ENCODE data around the gene ASTN2.

The ASTN2 gene

GRCh38 chr9:117302487-117302886 lies 112.4 kb downstream of the ASTN2 start:
- Histone ChIP-seq H3K9ac (ENCODE audit: low read length) (no peak overlapping the region; the same call in 1 of the 2 replicates), H3K4me2 (ENCODE audit: low read length) (no peak overlapping the region), H3K79me2 (ENCODE audit: insufficient read depth, low read length) (no peaks in the 10 kb centered on the region), H2AFZ (ENCODE audit: low read length) (no peak overlapping the region), H3K27me3 (ENCODE audit: insufficient read depth, low read length) (no peaks in the 10 kb centered on the region), H3K9me2 (ENCODE audit: low read depth, low read length) (no peaks in the 10 kb centered on the region), H3K4me3 (ENCODE audit: low read depth, low read length, poor library complexity, severe bottlenecking) (no peak overlapping the region), H3F3A (ENCODE audit: insufficient read depth, low read length) (no peaks in the 10 kb centered on the region), H4K20me1 (ENCODE audit: insufficient read depth, low read length) (no peaks in the 10 kb centered on the region), H3K27ac (ENCODE audit: low read depth, low read length, poor library complexity, severe bottlenecking) (peak overlapping the region; percentile 99), H3K36me3 (ENCODE audit: insufficient read depth, low read length) (no peaks in the 10 kb centered on the region), H3K4me1 (ENCODE audit: insufficient read depth, low read length, severe bottlenecking) (peaks cover 99% of the 10 kb centered on the region), H3K9me3 (ENCODE audit: low read length) (no peaks in the 10 kb centered on the region)
- TF ChIP-seq CTCF (IDR thresholded peaks at IDR 0.05; ENCODE audit: low read length), result no peak
- TF ChIP-seq EZH2 (IDR thresholded peaks at IDR 0.05; ENCODE audit: borderline replicate concordance, low read length), result no peak

GRCh38 chr9:117300371-117301110 lies 114.3 kb downstream of the ASTN2 start:
- H2AFZ ChIP-seq (ENCODE audit: low read length), result no peak overlapping the region

GRCh38 chr9:117296453-117296852 lies 118.4 kb downstream of the ASTN2 start:
- no peak for TF ChIP-seq CTCF (IDR thresholded peaks at IDR 0.05; ENCODE audit: low read length)
- no peak for TF ChIP-seq EZH2 (IDR thresholded peaks at IDR 0.05; ENCODE audit: borderline replicate concordance, low read length)
- Histone ChIP-seq H3K36me3 (ENCODE audit: insufficient read depth, low read length) (no peaks in the 10 kb centered on the region), H4K20me1 (ENCODE audit: insufficient read depth, low read length) (no peaks in the 10 kb centered on the region), H3K4me3 (ENCODE audit: low read depth, low read length, poor library complexity, severe bottlenecking) (no peak overlapping the region), H3F3A (ENCODE audit: insufficient read depth, low read length) (no peaks in the 10 kb centered on the region), H3K27me3 (ENCODE audit: insufficient read depth, low read length) (no peaks in the 10 kb centered on the region), H3K4me1 (ENCODE audit: insufficient read depth, low read length, severe bottlenecking) (peaks cover 72% of the 10 kb centered on the region), H3K27ac (ENCODE audit: low read depth, low read length, poor library complexity, severe bottlenecking) (peak overlapping the region; percentile 99), H3K9me2 (ENCODE audit: low read depth, low read length) (no peaks in the 10 kb centered on the region), H3K79me2 (ENCODE audit: insufficient read depth, low read length) (no peaks in the 10 kb centered on the region), H3K9me3 (ENCODE audit: low read length) (no peaks in the 10 kb centered on the region), H3K4me2 (ENCODE audit: low read length) (no peak overlapping the region), H2AFZ (ENCODE audit: low read length) (no peak overlapping the region), H3K9ac (ENCODE audit: low read length) (peak overlapping the region; percentile 70; the same call in 1 of the 2 replicates)

More at GRCh38 chr9:117300371-117301110, 114.3 kb downstream of the ASTN2 start:
- H3K9ac ChIP-seq (ENCODE audit: low read length), result peak overlapping the region; percentile 59; the same call in 1 of the 2 replicates
- H3K79me2 ChIP-seq (ENCODE audit: insufficient read depth, low read length), result no peaks in the 10 kb centered on the region
- no peaks in the 10 kb centered on the region for H4K20me1 ChIP-seq (ENCODE audit: insufficient read depth, low read length)
- no peak overlapping the region; the same call in 1 of the 2 replicates for H3K4me2 ChIP-seq (ENCODE audit: low read length)
- no peaks in the 10 kb centered on the region for H3K9me2 ChIP-seq (ENCODE audit: low read depth, low read length)
- no peak overlapping the region for H3K4me3 ChIP-seq (ENCODE audit: low read depth, low read length, poor library complexity, severe bottlenecking)
- no peaks in the 10 kb centered on the region for H3K27me3 ChIP-seq (ENCODE audit: insufficient read depth, low read length)
- H3K4me1 ChIP-seq (ENCODE audit: insufficient read depth, low read length, severe bottlenecking), result peaks cover 94% of the 10 kb centered on the region
- H3K36me3 ChIP-seq (ENCODE audit: insufficient read depth, low read length), result no peaks in the 10 kb centered on the region
- H3K9me3 ChIP-seq (ENCODE audit: low read length), result no peaks in the 10 kb centered on the region
- TF ChIP-seq EZH2 (IDR thresholded peaks at IDR 0.05; ENCODE audit: borderline replicate concordance, low read length) (no peak), CTCF (IDR thresholded peaks at IDR 0.05; ENCODE audit: low read length) (no peak)
- peak overlapping the region; percentile 99 for H3K27ac ChIP-seq (ENCODE audit: low read depth, low read length, poor library complexity, severe bottlenecking)
- no peaks in the 10 kb centered on the region for H3F3A ChIP-seq (ENCODE audit: insufficient read depth, low read length)

Measured in OCI-LY1 (cell line).